K562 (cell line): ENCODE measurements around the gene ZNF691. TPM values are rescaled to one million over a fixed set of nuclear protein-coding genes. Genes with fewer than 3 reads are reported as not detected.
A peak's percentile ranks its signal among the peaks of the same experiment; 100 is the strongest.

ENCODE experiments used
- CCAR2 ChIP-seq: fragments of 200-400 bp; formaldehyde crosslinking; IDR thresholded peaks from 2 replicates; pipeline ENCODE4 v1.6.1; 2017; ENCODE audit warnings: mild to moderate bottlenecking, low read depth, low read length
- ELF2 ChIP-seq: fragments of 250-450 bp; sonication (Bioruptor Pico); IDR thresholded peaks from 2 replicates; pipeline ENCODE4 v1.5.0; 2021; ENCODE audit warnings: mild to moderate bottlenecking
- ERF ChIP-seq: fragments of 450-650 bp; formaldehyde crosslinking; IDR thresholded peaks from 2 replicates; pipeline ENCODE4 v1.4.0; 2020; ENCODE audit warnings: mild to moderate bottlenecking, mixed read lengths
- HEY1 ChIP-seq: fragments of 250-450 bp; sonication (Bioruptor Pico); IDR thresholded peaks from 2 replicates; pipeline ENCODE4 v1.5.0; 2020; ENCODE audit warnings: mild to moderate bottlenecking, moderate library complexity, borderline replicate concordance
- MCM3 ChIP-seq: fragments of 450-650 bp; IDR thresholded peaks from 2 replicates; pipeline ENCODE4 v1.6.1; 2016
- MTA1 ChIP-seq: fragments of 450-650 bp; IDR thresholded peaks from 2 replicates; pipeline ENCODE4 v1.6.1; 2017; ENCODE audit warnings: borderline replicate concordance
- NEUROD1 ChIP-seq: fragments of 150-350 bp; IDR thresholded peaks from 2 replicates; pipeline ENCODE4 v1.6.1; 2014; ENCODE audit warnings: borderline replicate concordance, low read length, low read depth; ENCODE audit not compliant: partially characterized antibody
- NFIC ChIP-seq: fragments of 450-650 bp; IDR thresholded peaks from 2 replicates; pipeline ENCODE4 v1.6.1; 2017; ENCODE audit warnings: mild to moderate bottlenecking, inconsistent platforms
- OTX1 ChIP-seq: fragments of 450-650 bp; formaldehyde crosslinking; IDR thresholded peaks from 2 replicates; pipeline ENCODE4 v1.4.0; 2022; ENCODE audit warnings: mild to moderate bottlenecking
- PATZ1 ChIP-seq: fragments of 250-450 bp; sonication (Bioruptor Pico); IDR thresholded peaks from 2 replicates; pipeline ENCODE4 v1.5.0; 2020; ENCODE audit warnings: mild to moderate bottlenecking, borderline replicate concordance
- PKNOX1 ChIP-seq: fragments of 450-650 bp; IDR thresholded peaks from 2 replicates; pipeline ENCODE4 v1.6.1; 2016
- SMARCC2 ChIP-seq: fragments of 450-650 bp; IDR thresholded peaks from 2 replicates; pipeline ENCODE4 v1.6.1; 2017; ENCODE audit warnings: antibody characterized with exemption, moderate library complexity, mild to moderate bottlenecking, low read depth
- UBTF ChIP-seq, 2 experiments: IDR thresholded peaks; 2 replicates each; pipeline ENCODE4 v1.6.1; 2012; ENCODE audit warnings: improper control_type of control experiment in 2 of 2, low read depth in 2 of 2, low read length in 2 of 2, borderline replicate concordance in 1 of 2
- ZBTB33 ChIP-seq: sonication (generic); formaldehyde crosslinking; IDR thresholded peaks from 2 replicates; pipeline ENCODE4 v1.8.1; 2023; ENCODE audit warnings: mild to moderate bottlenecking, missing genetic modification reagents
- ZNF175 ChIP-seq: fragments of 200-800 bp; sonication (Bioruptor generic); IDR thresholded peaks from 2 replicates; pipeline ENCODE4 v1.6.1; 2016; ENCODE audit warnings: low read depth, mild to moderate bottlenecking, missing genetic modification characterization, missing compliant biosample characterization
- ZNF398 ChIP-seq: fragments of 250-450 bp; sonication (Bioruptor Pico); IDR thresholded peaks from 2 replicates; pipeline ENCODE4 v1.8.0; 2021; ENCODE audit warnings: moderate library complexity, mild to moderate bottlenecking, inconsistent platforms
- ZNF561 ChIP-seq: fragments of 450-650 bp; formaldehyde crosslinking; conservative IDR thresholded peaks from 2 replicates; pipeline ENCODE4 v1.4.0; 2020; ENCODE audit warnings: mild to moderate bottlenecking, moderate library complexity
- polyA plus RNA-seq, 8 experiments: library from polyadenylated mRNA; depleted of rRNA in 4 of 8; stranded (reverse) in 5 of 8; unstranded in 3 of 8; fragments of >200 nt; fragmentation: Nextera tagmentation in 2 of 8; fragmentation: Illumina TruSeq in 1 of 8; extraction: Ambion mirVana in 2 of 8; extraction: Trizol in 1 of 8; gene quantifications; 2 replicates each; pipeline versions ENCODE4 v1.2.1 to v1.2.3, GENCODE V29; 2011 to 2014; ENCODE audit warnings: inconsistent platforms in 1 of 8, missing spikeins in 1 of 8
- total RNA-seq, 7 experiments: library from RNA; depleted of rRNA in 6 of 7; stranded (reverse); fragments of >200 nt in 6 of 7; fragmentation: Illumina TruSeq in 2 of 7; extraction: Trizol in 2 of 7; gene quantifications; 2 replicates each; pipeline versions ENCODE4 v1.2.1 to v1.2.3, GENCODE V29; 2011 to 2021; ENCODE audit warnings: low replicate concordance in 1 of 7

ZNF691 gene
- total and polyA plus RNA-seq, 9 of the 15 experiments (the other 6 are each of a cell fraction or from before 2014, with no cell fraction given): 10.7 to 30.4 (median 14.8) TPM

GRCh38 chr1:42816585-42817439 is 29.6 kb upstream of the ZNF691 start, which contains the start of the genes ERMAP and SVBP (continued):
- TF ChIP-seq SMARCC2 (0 out of 2 replicates have a peak, but pooled peaks have one; percentile 36), NEUROD1 (no peak), PKNOX1 (no peak), MTA1 (no peak), ZNF561 (CRISPR knock-in tag) (no peak), PATZ1 (no peak), ZBTB33 (CRISPR knock-in tag) (no peak), UBTF (IDR thresholded peaks at IDR 0.05; ENCODE audit: borderline replicate concordance in 1 of 2, low read depth in 2 of 2, low read length in 2 of 2) (peak; percentile 35 to 88; a peak in 2 of 4 replicates), CCAR2 (no peak), ERF (0 out of 2 replicates have a peak, but pooled peaks have one; percentile 42), ELF2 (CRISPR knock-in tag) (0 out of 2 replicates have a peak, but pooled peaks have one; percentile 50), OTX1 (no peak), HEY1 (CRISPR knock-in tag) (peak; percentile 14; the same call in 1 of the 2 replicates), MCM3 (no peak), ZNF398 (CRISPR knock-in tag) (no peak), ZNF175 (no peak), NFIC (peak; percentile 80)
